K562 (cell line): Measurements from ENCODE around the gene GPC2. TPM values are rescaled to one million over a fixed set of nuclear protein-coding genes. Genes with fewer than 3 reads are reported as not detected.
A peak's percentile ranks its signal among the peaks of the same experiment; 100 is the strongest.

Source experiments
- ATF4 ChIP-seq: fragments of 450-650 bp; formaldehyde crosslinking; IDR thresholded peaks from 2 replicates; pipeline ENCODE4 v1.4.0; 2022; ENCODE audit warnings: mild to moderate bottlenecking, moderate library complexity
- BDP1 ChIP-seq: IDR thresholded peaks from 3 replicates; pipeline ENCODE4 v1.6.1; 2011; ENCODE audit not compliant: insufficient read length, insufficient read depth
- CXXC5 ChIP-seq: fragments of 250-450 bp; sonication (Bioruptor Pico); IDR thresholded peaks from 2 replicates; pipeline ENCODE4 v1.8.0; 2022; ENCODE audit warnings: inconsistent platforms, mild to moderate bottlenecking, moderate library complexity
- DEAF1 ChIP-seq: fragments of 450-650 bp; formaldehyde crosslinking; IDR thresholded peaks from 2 replicates; pipeline ENCODE4 v1.4.0; 2020; ENCODE audit warnings: mild to moderate bottlenecking, moderate library complexity
- L3MBTL2 ChIP-seq: fragments of 450-650 bp; IDR thresholded peaks from 2 replicates; pipeline ENCODE4 v1.6.1; 2016; ENCODE audit warnings: mild to moderate bottlenecking, moderate library complexity
- LCOR ChIP-seq: sonication (generic); formaldehyde crosslinking; IDR thresholded peaks from 2 replicates; pipeline ENCODE4 v1.8.0; 2022; ENCODE audit warnings: mild to moderate bottlenecking, missing genetic modification reagents
- LEF1 ChIP-seq: fragments of 450-650 bp; IDR thresholded peaks from 2 replicates; pipeline ENCODE4 v1.6.1; 2016; ENCODE audit warnings: mild to moderate bottlenecking
- MAZ ChIP-seq, 2 experiments: fragments of 450-650 bp in 1 of 2; sonication (generic) in 1 of 2; formaldehyde crosslinking; IDR thresholded peaks in 1 of 2; conservative IDR thresholded peaks in 1 of 2; 2 replicates each; pipeline versions ENCODE4 v1.4.0 to v1.5.0; 2020; ENCODE audit warnings: mild to moderate bottlenecking in 1 of 2, missing genetic modification reagents in 1 of 2
- PHB ChIP-seq: fragments of 250-450 bp; sonication (Bioruptor Pico); IDR thresholded peaks from 2 replicates; pipeline ENCODE4 v1.5.0; 2021
- TAF9B ChIP-seq: fragments of 450-650 bp; IDR thresholded peaks from 2 replicates; pipeline ENCODE4 v1.6.1; 2018; ENCODE audit warnings: mild to moderate bottlenecking; ENCODE audit not compliant: partially characterized antibody
- USF2 ChIP-seq: sonication (generic); formaldehyde crosslinking; IDR thresholded peaks from 2 replicates; pipeline ENCODE4 v1.5.0; 2020; ENCODE audit warnings: missing genetic modification reagents
- ZBTB40 ChIP-seq, 2 experiments: fragments of 450-650 bp in 1 of 2; sonication (generic) in 1 of 2; formaldehyde crosslinking in 1 of 2; IDR thresholded peaks; 2 replicates each; pipeline versions ENCODE4 v1.7.1 to v1.9.0; 2016 to 2022; ENCODE audit warnings: inconsistent platforms in 1 of 2, mild to moderate bottlenecking in 1 of 2, missing genetic modification reagents in 1 of 2
- ZKSCAN1 ChIP-seq: fragments of 150-350 bp; IDR thresholded peaks from 2 replicates; pipeline ENCODE4 v1.6.1; 2016; ENCODE audit warnings: low read depth, low read length
- ZNF12 ChIP-seq: sonication (generic); formaldehyde crosslinking; IDR thresholded peaks from 2 replicates; pipeline ENCODE4 v1.4.0; 2020; ENCODE audit warnings: mild to moderate bottlenecking, missing genetic modification reagents
- polyA plus RNA-seq, 8 experiments: library from polyadenylated mRNA; depleted of rRNA in 4 of 8; stranded (reverse) in 5 of 8; unstranded in 3 of 8; fragments of >200 nt; fragmentation: Nextera tagmentation in 2 of 8; fragmentation: Illumina TruSeq in 1 of 8; extraction: Ambion mirVana in 2 of 8; extraction: Trizol in 1 of 8; gene quantifications; 2 replicates each; pipeline versions ENCODE4 v1.2.1 to v1.2.3, GENCODE V29; 2011 to 2014; ENCODE audit warnings: inconsistent platforms in 1 of 8, missing spikeins in 1 of 8
- total RNA-seq, 7 experiments: library from RNA; depleted of rRNA in 6 of 7; stranded (reverse); fragments of >200 nt in 6 of 7; fragmentation: Illumina TruSeq in 2 of 7; extraction: Trizol in 2 of 7; gene quantifications; 2 replicates each; pipeline versions ENCODE4 v1.2.1 to v1.2.3, GENCODE V29; 2011 to 2021; ENCODE audit warnings: low replicate concordance in 1 of 7

Gene GPC2
- total and polyA plus RNA-seq, 9 of the 15 experiments (the other 6 are each of a cell fraction or from before 2014, with no cell fraction given), result 0.06 to 7.7 (median 1.4) TPM; not detected in 1

- TF ChIP-seq L3MBTL2, result no peak
- TF ChIP-seq MAZ (CRISPR knock-in tag; conservative IDR thresholded peaks at IDR 0.05 in 1 of 2, IDR thresholded peaks at IDR 0.05 in 1 of 2), result no peak
- no peak for TF ChIP-seq ZNF12 (CRISPR knock-in tag)
- no peak for TF ChIP-seq BDP1
- no peak for TF ChIP-seq LCOR (CRISPR knock-in tag)
- no peak for TF ChIP-seq PHB (CRISPR knock-in tag)
- TF ChIP-seq ZKSCAN1, result no peak
- no peak for TF ChIP-seq ATF4 (CRISPR knock-in tag)
- no peak for TF ChIP-seq CXXC5 (CRISPR knock-in tag)
- TF ChIP-seq LEF1, result no peak
- TF ChIP-seq ZBTB40 (IDR thresholded peaks at IDR 0.05), result no peak
- no peak for TF ChIP-seq ZBTB40 (CRISPR knock-in tag; IDR thresholded peaks at IDR 0.05)
- TF ChIP-seq DEAF1 (CRISPR knock-in tag), result no peak
- TF ChIP-seq TAF9B, result no peak
- 0 out of 2 replicates have a peak, but pooled peaks have one; percentile 2 for TF ChIP-seq USF2 (CRISPR knock-in tag)
These were observed 20.7 kb downstream of the GPC2 start (continued) for GRCh38 chr7:100156331-100157068.
